HG03095 (cell line): ENCODE measurements around the gene ATP11A.

Experiments
- ATAC-seq: cut with Tn5 transposase; IDR thresholded peaks from one replicate; pipeline ENCODE4 v1.9.1; 2021; ENCODE audit warnings: moderate library complexity; ENCODE audit not compliant: unreplicated experiment

The ATP11A gene

DNA sequence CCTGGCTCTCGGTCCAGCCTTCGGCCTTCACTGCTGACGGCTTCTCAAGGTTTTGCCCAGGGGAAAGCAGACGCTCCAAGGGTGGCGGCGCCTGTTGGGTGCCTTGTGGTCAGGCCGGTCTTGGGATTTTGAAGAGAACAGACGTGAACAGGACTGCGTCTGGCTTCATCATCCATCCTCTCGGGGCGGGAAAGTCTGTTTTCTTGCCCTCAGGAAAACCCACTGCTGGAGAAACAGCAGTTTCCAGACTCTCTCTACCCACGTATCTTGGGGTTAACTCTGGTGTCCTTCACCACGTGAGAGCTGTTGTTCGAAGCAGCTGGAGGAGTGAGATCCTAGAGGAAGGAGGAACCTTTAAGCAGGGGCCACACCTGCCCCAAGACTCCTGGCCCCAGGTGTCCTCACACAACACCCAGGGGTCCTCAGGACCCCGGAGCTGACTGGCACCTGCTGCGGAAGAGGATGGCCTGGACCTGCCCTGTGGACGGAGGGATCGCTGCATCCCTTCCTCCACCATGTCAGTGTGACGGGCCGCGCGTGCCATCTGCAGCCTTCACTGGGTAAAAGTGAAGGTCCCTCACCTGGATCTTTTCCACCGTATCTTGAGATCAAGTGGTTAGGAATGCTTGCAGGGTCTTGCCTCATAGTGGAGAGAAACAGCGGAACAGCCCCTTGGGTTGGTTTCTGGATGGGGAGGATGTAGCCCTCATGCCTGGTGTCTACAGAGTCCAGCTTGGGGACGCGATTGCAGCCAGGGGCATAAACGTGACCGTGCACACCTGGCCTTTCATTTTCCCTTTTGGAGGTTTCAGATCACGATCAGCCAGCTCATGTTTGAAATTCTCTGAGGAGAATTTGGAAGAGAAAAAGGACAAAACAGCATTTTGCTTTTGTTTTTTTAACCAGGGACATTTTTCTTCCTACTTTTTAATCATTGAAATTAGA is 209.7 kb downstream of the ATP11A start:
- no peak for ATAC-seq

- no peak for ATAC-seq
Measured at GRCh38 chr13:112900226-112900600, 210.4 kb downstream of the ATP11A start.

DNA sequence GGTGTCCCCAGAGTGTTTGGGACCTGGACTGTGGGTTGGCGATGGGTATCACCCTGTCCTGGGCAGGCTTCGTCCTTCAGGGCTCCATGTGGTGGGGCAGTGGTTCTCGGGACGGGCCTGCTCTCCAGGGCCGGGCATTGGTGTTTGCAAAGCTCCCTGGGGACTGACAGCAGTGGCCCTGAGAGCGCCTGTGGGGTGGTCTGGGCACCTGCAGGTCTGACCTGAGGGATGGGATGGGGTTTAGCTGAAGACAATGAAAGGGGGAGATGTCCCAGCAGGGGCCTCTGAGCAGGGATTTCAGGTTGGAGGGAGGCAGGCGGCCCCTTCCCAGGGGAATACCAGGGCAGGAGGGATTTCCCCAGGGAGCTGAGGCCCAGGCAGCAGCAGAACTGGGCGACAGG is 210.9 kb downstream of the ATP11A start:
- ATAC-seq = no peak

DNA sequence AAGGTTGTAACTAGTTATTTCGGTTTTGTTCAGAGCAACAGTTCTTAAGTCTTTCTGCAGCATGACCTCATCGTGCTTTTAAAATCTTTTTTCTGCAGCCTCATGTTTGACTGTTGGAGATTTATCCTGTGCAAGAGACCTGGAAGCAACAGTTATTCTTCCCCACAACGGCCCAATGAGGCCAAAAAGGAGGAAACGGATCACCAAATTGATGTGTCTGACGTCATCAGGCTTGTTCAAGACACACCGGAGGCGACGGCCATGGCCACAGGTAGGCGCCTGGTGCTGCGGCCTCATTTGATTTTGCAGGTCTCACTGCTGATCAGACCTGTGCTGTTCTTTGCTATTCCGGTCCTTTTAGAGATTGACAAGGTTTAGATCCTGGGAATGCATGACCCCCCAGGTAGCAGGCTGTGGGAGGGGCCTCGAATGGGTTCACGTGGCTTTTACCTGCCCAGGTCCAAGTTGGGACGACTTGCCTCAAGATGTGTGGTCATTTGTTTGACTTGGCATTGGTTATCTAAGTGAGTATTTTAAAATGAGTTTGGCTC is 212.3 kb downstream of the ATP11A start:
- ATAC-seq = no peak

DNA sequence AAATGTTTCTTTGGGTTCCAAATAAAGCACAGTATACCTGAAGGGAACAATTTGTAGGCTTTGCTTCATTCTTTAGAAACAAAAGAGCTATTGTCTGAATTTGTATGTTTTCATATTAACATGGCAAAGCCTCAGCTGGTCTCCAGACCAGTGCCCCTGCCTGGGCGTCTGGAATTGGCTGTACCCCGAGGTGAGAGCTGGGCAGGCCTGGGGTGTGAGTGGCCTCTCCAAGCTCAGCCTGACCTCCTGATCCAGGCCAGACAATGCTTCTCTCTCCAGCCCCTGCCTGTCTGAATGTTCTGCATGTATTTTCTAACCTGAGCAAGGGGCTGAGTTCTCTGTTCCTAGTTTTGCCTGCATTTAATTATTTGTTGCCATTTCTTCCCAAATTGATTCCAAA is 212.8 kb downstream of the ATP11A start:
- no peak for ATAC-seq

GRCh38 chr13:112903071-112903577 is 213.3 kb downstream of the ATP11A start:
- ATAC-seq = no peak

GRCh38 chr13:112903606-112904195 is 213.9 kb downstream of the ATP11A start:
- no peak for ATAC-seq

GRCh38 chr13:112904436-112904960 is 214.7 kb downstream of the ATP11A start:
- no peak for ATAC-seq

- ATAC-seq = no peak
Measured at GRCh38 chr13:112905086-112905485, 215.2 kb downstream of the ATP11A start.

- ATAC-seq = no peak
Measured at GRCh38 chr13:112905619-112905989, 215.8 kb downstream of the ATP11A start.

DNA sequence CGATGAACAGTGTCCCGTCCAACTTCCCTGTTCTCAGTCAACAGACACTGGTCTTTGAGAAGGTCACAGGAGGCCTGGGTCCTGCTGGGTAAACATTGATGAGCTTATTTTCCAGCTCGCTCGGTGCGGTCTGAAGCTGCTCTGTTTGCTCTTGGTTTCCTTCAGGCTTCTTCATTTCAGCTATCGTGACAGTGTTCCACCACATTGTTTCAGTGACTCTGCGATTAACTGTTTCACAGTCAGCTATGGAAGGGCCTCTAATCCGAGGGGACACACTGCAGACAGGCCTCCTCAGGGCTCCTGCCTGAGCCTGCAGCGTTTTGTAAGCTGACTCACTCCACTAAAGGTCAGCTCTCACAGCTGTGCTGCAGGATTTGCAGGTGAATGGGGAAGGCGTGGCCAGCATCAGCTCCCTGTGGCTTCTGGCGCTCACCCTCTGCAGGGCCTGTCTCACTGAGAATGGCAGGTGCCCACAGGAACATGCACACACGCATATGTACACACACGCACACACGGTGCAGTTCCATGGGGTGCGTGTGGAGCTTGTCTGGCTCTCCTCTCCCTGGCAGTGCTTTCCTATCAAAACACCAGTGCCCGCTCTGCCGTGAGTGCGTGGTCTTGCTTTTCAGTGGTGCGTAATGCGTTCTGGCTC is 216.3 kb downstream of the ATP11A start:
- no peak for ATAC-seq

GRCh38 chr13:112907286-112907685 is 217.4 kb downstream of the ATP11A start:
- no peak for ATAC-seq

GRCh38 chr13:112907871-112908331 is 218.1 kb downstream of the ATP11A start:
- no peak for ATAC-seq

DNA sequence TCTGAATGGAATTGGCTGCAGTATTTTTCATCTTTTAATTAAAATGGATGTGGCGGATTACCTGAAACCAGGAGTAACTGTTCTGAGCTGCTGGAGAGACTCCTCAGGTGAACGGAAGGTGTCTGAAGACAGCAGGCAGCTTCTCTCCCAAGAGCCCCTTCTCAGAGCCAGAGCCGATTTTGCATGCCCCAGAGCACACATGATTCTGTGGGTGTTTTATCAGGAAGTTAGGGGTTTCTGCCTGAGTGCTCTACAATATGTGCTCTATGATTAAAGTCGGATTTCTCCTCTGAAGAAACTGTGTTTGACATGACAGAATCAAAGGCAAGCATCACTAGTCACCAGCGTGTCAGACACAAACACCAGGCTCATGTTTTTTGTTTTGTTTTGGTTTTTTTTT is 218.5 kb downstream of the ATP11A start:
- no peak for ATAC-seq

GRCh38 chr13:112910016-112910415 is 220.2 kb downstream of the ATP11A start:
- ATAC-seq = no peak

DNA sequence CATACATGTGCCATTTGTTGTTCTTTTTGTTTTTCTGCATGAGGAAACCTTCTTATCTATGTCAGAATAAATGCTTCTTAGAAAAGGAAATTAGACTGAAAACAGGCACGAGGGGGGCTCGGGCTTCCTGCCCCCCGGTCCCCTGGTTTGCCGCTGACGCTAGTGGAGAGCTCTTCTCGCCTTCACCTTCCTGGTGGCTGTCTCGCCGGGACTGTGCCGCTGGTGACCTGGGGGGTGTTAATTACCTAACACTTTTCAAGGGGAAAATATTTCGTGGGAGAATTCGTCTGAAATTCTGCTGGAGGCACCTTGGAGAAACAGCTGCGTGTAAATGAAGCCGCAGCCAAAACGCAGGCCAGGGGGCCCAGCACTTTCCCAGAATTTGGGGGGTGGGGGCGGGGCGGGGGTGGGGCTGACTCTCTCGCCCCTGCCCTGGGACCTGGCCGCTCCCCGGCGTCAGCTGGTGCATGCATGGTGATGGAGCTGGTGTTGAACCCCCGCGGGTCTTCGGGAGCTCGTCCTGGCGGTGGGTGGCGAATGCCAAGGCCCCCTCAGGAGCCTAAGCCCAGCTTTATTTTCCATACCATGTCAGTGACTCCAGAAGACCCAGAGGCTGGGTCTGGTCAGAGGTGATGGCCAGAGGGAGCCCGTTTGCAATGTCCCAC is 220.9 kb downstream of the ATP11A start:
- no peak for ATAC-seq

DNA sequence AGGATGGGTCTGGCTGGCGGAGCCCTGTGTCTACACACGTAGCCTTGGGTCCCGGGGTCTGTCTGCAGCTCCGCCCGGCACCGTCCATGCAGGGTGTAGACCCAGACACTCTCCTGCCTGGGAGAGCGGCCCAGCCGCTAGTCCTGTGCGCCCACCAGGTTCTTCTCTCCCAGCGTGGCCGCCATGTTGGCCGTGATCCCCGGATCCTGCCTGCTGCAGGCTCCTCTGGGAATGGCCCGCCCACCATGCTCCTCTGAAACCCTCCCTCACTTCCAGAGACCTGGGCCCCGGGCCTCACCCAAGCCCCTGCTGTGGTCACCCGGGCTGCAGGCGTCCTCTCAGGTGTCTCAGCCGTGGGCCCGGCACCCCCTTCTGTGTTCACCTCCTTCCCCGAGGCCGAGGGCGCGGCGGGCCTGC is 221.5 kb downstream of the ATP11A start:
- no peak for ATAC-seq

DNA sequence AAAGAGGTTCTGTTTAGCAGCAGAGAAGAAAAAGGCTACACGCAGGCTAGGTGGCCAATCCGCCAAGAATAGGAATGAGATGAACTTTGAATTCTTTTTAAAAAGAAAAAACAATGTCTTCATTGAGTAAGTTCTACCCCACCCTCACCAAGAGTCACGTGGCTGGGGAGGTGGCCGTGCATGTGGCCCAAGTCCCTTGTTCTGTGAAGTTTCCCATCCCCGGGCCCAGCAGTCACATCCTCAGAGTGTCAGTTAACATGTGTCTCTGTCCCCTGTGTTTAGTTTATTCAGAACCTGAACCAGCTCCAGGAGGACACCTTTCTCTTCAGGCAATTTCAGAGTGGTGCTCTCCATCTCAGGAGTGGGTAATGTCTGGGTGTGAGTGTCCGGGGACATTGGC is 222.0 kb downstream of the ATP11A start:
- ATAC-seq = no peak

- ATAC-seq = no peak
Measured at GRCh38 chr13:112912726-112913440, 223.0 kb downstream of the ATP11A start.

DNA sequence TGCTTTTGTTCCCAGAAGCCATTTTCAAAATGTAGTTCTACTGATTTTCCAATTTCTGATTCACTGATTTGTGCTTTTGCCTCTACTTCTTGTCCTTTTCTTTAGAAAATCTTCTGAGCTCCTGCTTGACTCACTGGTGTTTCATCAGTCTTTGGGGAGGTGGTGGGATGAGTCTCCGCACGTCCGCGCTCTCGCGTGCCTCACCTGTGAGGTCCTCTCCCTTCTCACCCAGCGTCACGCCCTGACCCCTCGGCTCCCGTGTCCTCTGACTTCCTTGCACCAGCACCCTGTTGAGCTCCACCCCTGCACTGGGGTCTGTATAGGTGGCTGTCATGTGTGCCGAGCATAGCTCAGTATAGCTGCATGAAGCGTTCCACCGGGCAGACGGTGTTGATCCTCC is 226.5 kb downstream of the ATP11A start:
- no peak for ATAC-seq
